SW 1271 (cell line): Measurements from ENCODE around the gene MRLN.
"Not testable (repeated sequence)": the region's sequence is repeated elsewhere in the genome, so short reads cannot be mapped to it uniquely, and the experiment has no call there.

Experiments used
- DNase-seq, 2 experiments: peaks; one replicate each; lab custom pipeline; 2025; lab: John Stamatoyannopoulos, UW

MRLN gene

GRCh38 chr10:59745163-59745650, 8.0 kb downstream of the MRLN start:
- no peak for DNase-seq

- not testable (repeated sequence) for DNase-seq
These were observed 8.5 kb downstream of the MRLN start for GRCh38 chr10:59744762-59745161.

- DNase-seq = not testable (repeated sequence)
These were observed 9.1 kb downstream of the MRLN start for GRCh38 chr10:59744156-59744555.

GRCh38 chr10:59741583-59741982, 11.7 kb downstream of the MRLN start:
- no peak for DNase-seq

DNA sequence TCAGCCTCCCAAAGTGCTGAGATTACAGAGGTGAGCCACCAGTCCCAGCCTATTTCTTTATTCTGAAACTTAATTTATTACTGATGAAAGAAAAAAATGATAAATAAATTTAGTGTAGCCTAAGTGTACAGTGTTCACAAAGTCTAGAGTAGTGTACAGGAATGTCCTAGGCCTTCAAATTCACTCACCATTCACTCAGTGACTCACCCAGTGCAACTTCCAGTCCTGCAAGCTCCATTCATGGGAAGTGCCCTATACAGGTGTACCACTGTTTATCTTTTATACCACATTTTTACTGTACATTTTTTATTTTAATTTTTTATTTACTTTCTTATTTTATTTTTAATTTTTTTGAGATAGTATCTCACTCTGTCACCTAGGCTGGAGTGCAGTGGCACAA, 12.2 kb downstream of the MRLN start:
- no peak for DNase-seq

GRCh38 chr10:59736749-59737148, 16.5 kb downstream of the MRLN start:
- DNase-seq = no peak

DNA sequence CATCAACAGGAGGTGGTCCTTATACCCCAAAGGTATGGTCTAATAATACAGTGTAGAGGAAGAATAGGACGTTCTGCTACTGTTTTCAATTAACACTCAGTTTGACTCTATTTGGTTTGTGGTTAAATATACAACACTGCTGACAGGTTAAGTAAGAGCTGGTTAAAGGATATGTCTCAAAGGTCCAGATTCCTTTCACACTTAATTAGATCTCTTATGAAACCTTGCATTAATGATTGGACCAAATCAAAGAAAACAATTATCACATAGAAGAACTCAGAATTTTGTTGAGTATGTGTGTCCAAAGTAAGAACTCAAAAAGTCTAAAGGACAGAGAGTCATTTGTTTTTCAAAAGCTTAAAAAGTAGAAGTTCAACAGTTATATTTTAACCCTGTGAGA, 18.0 kb downstream of the MRLN start:
- no peak for DNase-seq

DNA sequence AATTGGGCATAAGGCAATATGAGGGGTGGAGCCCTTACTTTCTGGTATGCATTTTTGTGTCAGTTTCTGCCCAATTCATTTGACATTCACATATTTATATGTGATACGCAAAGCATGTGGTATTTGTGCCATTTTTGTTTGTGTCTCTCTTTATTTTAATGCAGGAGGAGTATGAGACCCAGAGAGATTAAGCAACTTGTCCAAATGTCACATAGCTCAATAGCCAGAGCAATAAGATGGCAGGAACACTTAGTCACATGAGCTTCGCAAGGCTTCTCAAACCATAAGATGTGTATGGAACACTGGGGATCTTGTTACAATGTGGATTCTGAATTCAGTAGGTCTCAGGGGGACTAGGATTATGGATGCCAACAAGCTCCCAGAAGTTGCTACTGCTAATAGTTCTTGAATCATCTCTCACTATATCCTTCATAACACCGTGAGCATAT, 19.2 kb downstream of the MRLN start:
- no peak for DNase-seq

DNA sequence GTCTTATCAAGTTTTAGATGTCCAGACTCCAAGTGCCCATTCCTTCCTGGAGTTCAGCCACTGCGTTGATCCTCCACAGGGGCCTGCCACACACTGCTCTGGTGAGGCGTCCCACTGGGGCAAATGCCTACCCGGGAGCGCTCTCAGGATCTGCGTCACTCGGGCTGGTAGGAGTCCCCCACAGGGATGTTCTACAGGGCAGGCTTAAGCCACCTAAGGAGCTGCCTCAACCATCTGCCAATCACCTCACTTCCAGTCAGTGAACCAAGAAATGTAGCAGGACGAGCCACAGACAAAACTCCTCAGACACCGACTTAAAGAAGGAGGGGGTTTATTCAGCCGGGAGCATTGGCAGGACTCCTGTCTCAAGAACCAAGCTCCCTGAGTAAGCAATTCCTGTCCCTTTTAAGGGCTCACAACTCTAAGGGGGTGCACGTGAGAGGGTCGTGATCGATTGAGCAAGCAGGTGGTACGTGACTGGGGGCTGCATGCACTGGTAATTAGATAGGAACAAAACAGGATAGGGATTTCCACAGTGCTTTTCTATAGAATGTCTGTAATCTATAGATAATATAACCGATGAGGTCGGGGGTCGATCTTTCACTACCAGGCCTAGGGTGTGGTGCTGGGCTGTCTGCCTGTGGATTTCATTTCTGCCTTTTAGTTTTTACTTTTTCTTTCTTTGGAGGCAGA, 19.8 kb downstream of the MRLN start:
- DNase-seq = not testable (repeated sequence)

DNA sequence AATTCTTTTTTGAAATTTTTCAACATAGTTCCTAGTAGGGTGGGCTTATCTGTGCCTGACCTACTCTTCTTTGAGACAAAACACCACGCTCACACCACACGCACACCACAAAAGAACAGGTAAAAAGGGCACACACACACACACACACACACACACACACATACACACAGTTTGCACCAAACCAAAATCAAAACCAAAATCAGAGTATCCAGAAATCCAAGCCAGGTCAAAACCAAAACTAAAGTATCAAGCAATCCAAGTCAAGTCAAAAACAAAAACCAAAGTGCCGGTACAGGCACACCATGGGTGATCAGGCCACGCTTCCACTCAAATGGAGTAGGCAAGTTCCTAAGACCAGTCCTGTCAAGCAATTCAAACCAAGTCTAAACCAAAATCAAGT, 20.4 kb downstream of the MRLN start:
- DNase-seq = not testable (repeated sequence)

- DNase-seq = not testable (repeated sequence)
These were observed 24.1 kb downstream of the MRLN start for GRCh38 chr10:59729167-59729566.

GRCh38 chr10:59724098-59724938, 28.9 kb downstream of the MRLN start:
- no peak for DNase-seq

DNA sequence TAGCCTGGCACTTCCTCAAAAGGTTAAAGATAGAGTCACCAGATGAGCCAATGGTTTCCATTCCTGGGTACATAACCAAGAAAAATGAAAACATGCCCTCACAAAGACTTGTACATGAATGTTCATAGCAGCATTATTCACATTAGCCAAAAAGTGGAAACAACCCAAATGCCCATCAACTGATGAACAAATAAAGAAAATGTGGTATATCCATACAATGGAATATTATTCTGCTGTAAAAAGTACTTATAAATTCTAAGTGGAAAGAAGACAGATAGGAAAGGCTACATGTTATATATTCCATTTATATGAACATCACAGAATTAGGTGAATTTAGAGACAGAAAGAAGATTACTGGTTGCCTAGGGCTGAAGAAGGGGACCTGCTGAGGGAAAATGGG, 32.9 kb downstream of the MRLN start:
- no peak for DNase-seq

DNA sequence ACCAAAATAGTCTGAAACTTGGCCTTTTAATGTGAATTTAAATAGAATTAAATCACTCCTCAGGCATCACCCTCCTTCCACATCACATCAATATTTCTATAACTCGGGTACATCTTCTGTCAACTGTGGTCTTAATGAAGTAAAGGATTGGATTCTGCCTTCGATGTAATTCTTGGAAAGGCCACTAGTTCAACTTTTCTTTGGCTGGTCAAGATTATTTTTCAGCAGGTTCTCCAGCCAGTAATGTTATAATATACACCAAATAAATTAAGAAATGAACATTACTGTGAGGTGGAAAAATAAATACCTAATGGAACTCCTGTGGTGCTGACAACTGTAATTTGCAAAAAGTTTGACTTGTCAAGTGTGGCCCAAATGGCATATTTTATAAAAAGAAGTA, 33.9 kb downstream of the MRLN start:
- no peak for DNase-seq

GRCh38 chr10:59718257-59718656, 35.0 kb downstream of the MRLN start:
- DNase-seq = no peak

DNA sequence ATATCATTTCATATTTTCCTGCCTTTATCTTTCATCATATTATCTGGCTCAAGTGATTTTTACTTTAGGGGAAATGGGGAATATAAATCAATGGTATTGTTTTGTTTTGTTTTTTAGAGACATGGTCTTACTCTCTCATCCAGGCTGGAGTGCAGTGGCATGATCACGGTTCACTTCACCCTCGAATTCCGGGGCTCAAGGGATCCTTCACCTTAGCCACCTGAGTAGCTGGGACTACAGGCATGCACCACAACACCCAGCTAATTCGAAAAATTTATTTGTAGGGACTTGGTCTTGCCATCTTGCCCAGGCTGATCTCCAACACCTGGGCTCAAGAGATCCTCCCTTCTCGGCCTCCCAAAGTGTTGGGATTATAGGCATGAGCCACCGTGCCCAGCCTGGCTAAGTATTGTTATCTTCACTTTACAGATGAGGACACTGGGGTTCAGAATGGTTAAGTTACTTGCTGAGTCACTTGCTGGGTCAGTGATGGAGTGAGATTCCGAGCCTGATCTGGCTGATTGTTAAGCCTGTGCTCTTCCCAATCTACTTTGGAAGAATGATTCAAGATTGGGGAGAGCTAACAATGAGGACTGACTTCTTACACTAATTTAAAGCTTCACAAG, 39.9 kb downstream of the MRLN start:
- DNase-seq = no peak

- DNase-seq = no peak
These were observed 41.3 kb downstream of the MRLN start for GRCh38 chr10:59711871-59712494.

GRCh38 chr10:59709395-59710125, 43.7 kb downstream of the MRLN start, which contains the start of gene SLC16A9:
Gene SLC16A9, minus strand, starts transcription at chr10:59709850. Its CDS starts 25,559 bp downstream, at chr10:59684291.
- DNase-seq = no peak

DNA sequence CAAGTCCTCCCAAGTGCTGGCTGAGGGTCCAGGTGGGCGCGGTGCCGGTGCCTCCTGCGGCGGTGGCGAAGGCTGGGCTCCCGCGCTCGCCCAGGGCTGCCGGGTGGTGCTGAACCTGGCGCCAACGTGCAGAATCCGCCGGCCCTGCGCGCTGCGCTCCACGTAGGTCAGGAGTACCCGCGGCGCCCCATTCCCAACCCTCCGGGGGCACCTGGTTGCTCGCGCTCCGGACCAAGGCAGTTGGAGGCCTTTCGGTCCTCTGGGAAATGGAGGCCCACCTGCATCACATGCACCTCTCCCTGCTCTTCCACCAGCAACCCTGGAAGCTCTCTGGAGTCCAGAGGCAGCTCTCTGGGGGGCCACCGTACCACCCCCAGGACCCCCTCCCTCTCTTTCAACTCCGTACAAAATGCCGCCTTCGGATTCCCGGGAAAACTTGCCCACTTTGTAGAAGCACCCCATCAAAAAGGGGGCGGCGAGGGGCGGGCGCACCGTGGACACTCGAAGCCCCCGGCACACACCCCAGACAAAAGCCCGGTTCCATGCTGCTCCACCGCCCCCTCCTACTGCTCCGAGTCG, 44.4 kb downstream of the MRLN start:
- DNase-seq = no peak

GRCh38 chr10:59706851-59707797, 46.1 kb downstream of the MRLN start:
- no peak for DNase-seq
